Measurements from ENCODE around the gene TRIM40. TPM values are rescaled to one million over a fixed set of nuclear protein-coding genes. Genes with fewer than 3 reads are reported as not detected.

TRIM40 gene
- total RNA-seq, 1 experiment from 2014 or later, result not detected

GRCh38 chr6:30154061-30154460 lies 18.1 kb downstream of the TRIM40 start:
- ChIA-PET CTCF (interaction anchor here (0.9 to 2.1 kb wide), 3 partner anchors 23 to 51 kb away, joined by 3 to 11 read pairs (median 4); no protein-coding TSS in a partner anchor), RAD21 (ENCODE audit: low non-redundant PET in 1 of 2, low total read pairs in 2 of 2, uncharacterized antibody in 2 of 2, unreplicated experiment in 2 of 2) (no interaction called here), POLR2A (interaction anchor here (1.0 kb wide), 1 partner anchor 52 kb away, joined by 3 read pairs; no protein-coding TSS in a partner anchor)
- Histone ChIP-seq H3K9me3 (ENCODE audit: control insufficient read depth in 1 of 2, insufficient read depth in 1 of 2, low read depth in 1 of 2, low read length in 2 of 2) (no peaks in the 10 kb centered on the region), H3K27ac (ENCODE audit: low read depth, low read length) (no peak overlapping the region), H4K20me1 (ENCODE audit: insufficient read depth) (no peaks in the 10 kb centered on the region), H3K36me3 (ENCODE audit: control insufficient read depth in 1 of 2, insufficient read depth in 2 of 2, low read length in 2 of 2) (no peaks in the 10 kb centered on the region), H3K9me2 (ENCODE audit: insufficient read depth) (no peaks in the 10 kb centered on the region), H3K4me1 (ENCODE audit: control insufficient read depth in 1 of 2, insufficient read depth in 2 of 2, low read length in 2 of 2) (peaks cover 28 to 31% of the 10 kb centered on the region in 2 experiments), H3K9ac (ENCODE audit: low read length) (no peak overlapping the region; the same call in 1 of the 2 replicates), H2AFZ (ENCODE audit: low read depth, low read length, poor library complexity, severe bottlenecking) (peak overlapping the region; percentile 40), H3K79me2 (ENCODE audit: insufficient read depth, low read length) (no peaks in the 10 kb centered on the region), H3K4me3 (replicated peaks in 1 of 2; ENCODE audit: low read depth in 1 of 2, low read length in 2 of 2) (no peak overlapping the region), H3K4me2 (ENCODE audit: low read length) (peak overlapping the region; percentile 74; the same call in 1 of the 2 replicates), H3K27me3 (ENCODE audit: insufficient read depth, low read length) (no peaks in the 10 kb centered on the region)
- no TSS peak for BruUV-seq (replicated peaks)
- TF ChIP-seq POLR2AphosphoS5 (IDR thresholded peaks at IDR 0.05; ENCODE audit: low read depth, low read length), result no peak
- TF ChIP-seq EZH2 (IDR thresholded peaks at IDR 0.05), result no peak
- no peak for TF ChIP-seq REST (IDR thresholded peaks at IDR 0.05; ENCODE audit: low read depth)
- no peak for TF ChIP-seq CEBPB (IDR thresholded peaks at IDR 0.05; ENCODE audit: low read depth)
- no peak for TF ChIP-seq SIN3A (IDR thresholded peaks at IDR 0.05; ENCODE audit: low read depth)
- TF ChIP-seq YY1 (IDR thresholded peaks at IDR 0.05; ENCODE audit: extremely low read depth, insufficient replicate concordance, low read depth, low read length), result no peak
- no peak for TF ChIP-seq ZBTB33 (IDR thresholded peaks at IDR 0.05; ENCODE audit: extremely low read depth, insufficient replicate concordance, low read length)
- TF ChIP-seq ZNF274 (IDR thresholded peaks at IDR 0.05; ENCODE audit: low read depth, low read length), result no peak
- TF ChIP-seq ZFX (IDR thresholded peaks at IDR 0.05), result no peak
- TF ChIP-seq EGR1 (IDR thresholded peaks at IDR 0.05; ENCODE audit: low read depth), result no peak
- TF ChIP-seq POLR2A (IDR thresholded peaks at IDR 0.05; ENCODE audit: borderline replicate concordance, extremely low read depth, insufficient read depth, insufficient read length), result no peak
- no peak for ATAC-seq
- no peak for DNase-seq (ENCODE audit: low read depth, low spot score)
- intact Hi-C loops (cut with micrococcal nuclease), result no loop called here

All from HCT116 (cell line).